GM12875 (cell line): ENCODE measurements around the gene MIB1.

ENCODE experiments used
- H3K4me3 ChIP-seq: one replicate; pipeline ENCODE4 v1.5.1; 2011; ENCODE audit warnings: low read depth, low read length, control low read depth
- CTCF ChIP-seq: IDR thresholded peaks from 2 replicates; pipeline ENCODE4 v1.5.1; 2011; ENCODE audit warnings: low read depth, mild to moderate bottlenecking, control low read depth, inconsistent platforms, low read length, moderate library complexity, borderline replicate concordance; ENCODE audit not compliant: insufficient read depth

The MIB1 gene

GRCh38 chr18:21809725-21810124, 69.1 kb downstream of the MIB1 start:
- TF ChIP-seq CTCF = no peak
- no peak overlapping the region for H3K4me3 ChIP-seq

GRCh38 chr18:21815101-21815500, 74.5 kb downstream of the MIB1 start:
- H3K4me3 ChIP-seq = no peak overlapping the region
- no peak for TF ChIP-seq CTCF

- no peak overlapping the region for H3K4me3 ChIP-seq
- no peak for TF ChIP-seq CTCF
These were observed 79.6 kb downstream of the MIB1 start for GRCh38 chr18:21820033-21820810.

- TF ChIP-seq CTCF = no peak
- no peak overlapping the region for H3K4me3 ChIP-seq
These were observed 80.2 kb downstream of the MIB1 start for GRCh38 chr18:21820811-21821143.

- TF ChIP-seq CTCF = no peak
- H3K4me3 ChIP-seq = no peak overlapping the region
These were observed 83.3 kb downstream of the MIB1 start for GRCh38 chr18:21823848-21824247.

GRCh38 chr18:21826196-21826595, 85.6 kb downstream of the MIB1 start:
- no peak overlapping the region for H3K4me3 ChIP-seq
- TF ChIP-seq CTCF = no peak

- H3K4me3 ChIP-seq = no peak overlapping the region
- TF ChIP-seq CTCF = no peak
These were observed 86.2 kb downstream of the MIB1 start for GRCh38 chr18:21826641-21827302.
